ENCODE measurements around the gene ANKRD34B. TPM values are rescaled to one million over a fixed set of nuclear protein-coding genes. Genes with fewer than 3 reads are reported as not detected.
"Not testable (repeated sequence)": the region's sequence is repeated elsewhere in the genome, so short reads cannot be mapped to it uniquely, and the experiment has no call there.

Gene ANKRD34B
- polyA plus RNA-seq, 1 donor (not counting 4 experiments of a cell fraction or from before 2014, with no cell fraction given), result not detected

DNA sequence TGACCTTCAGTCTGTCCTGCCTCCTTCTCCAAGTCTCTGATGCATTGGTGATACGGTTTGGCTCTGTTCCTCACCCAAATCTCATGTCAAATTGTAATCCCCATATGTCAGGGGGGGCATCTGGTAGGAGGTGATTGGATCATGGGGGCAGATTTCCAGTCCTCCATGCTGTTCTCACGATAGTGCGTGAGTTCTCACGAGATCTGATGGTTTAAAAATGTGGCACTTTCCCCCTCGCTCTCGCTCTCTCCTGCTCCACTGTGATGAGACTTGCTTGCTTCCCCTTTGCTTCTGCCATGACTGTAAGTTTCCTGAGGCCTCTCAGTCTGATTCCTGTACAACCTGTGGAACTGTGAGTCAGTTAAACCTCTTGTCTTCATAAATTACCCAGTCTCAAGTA, 14.7 kb upstream of the ANKRD34B start:
- Histone ChIP-seq H3K27me3 (ENCODE audit: control insufficient read depth, extremely low read depth, insufficient read depth, low read length) (no peaks in the 10 kb centered on the region), H3K9me3 (ENCODE audit: control insufficient read depth, low read depth, low read length) (no peaks in the 10 kb centered on the region), H3K9ac (ENCODE audit: control insufficient read depth, extremely low read depth, insufficient read depth, low read length) (no peak overlapping the region), H3K4me3 (ENCODE audit: control insufficient read depth in 2 of 3, extremely low read depth in 1 of 3, insufficient read depth in 2 of 3, low read depth in 1 of 3, low read length in 3 of 3) (no peak overlapping the region), H3K79me2 (ENCODE audit: control insufficient read depth, insufficient read depth, low read length) (no peaks in the 10 kb centered on the region), H2AFZ (ENCODE audit: control insufficient read depth, low read length) (no peak overlapping the region), H3K9me1 (ENCODE audit: control insufficient read depth, extremely low read depth, insufficient read depth, low read length) (no peaks in the 10 kb centered on the region), H3K36me3 (ENCODE audit: control insufficient read depth in 2 of 2, extremely low read depth in 1 of 2, insufficient read depth in 2 of 2, low read length in 2 of 2) (no peaks in the 10 kb centered on the region), H3K27ac (ENCODE audit: control insufficient read depth, insufficient read depth, low read length) (no peak overlapping the region), H4K20me1 (ENCODE audit: control insufficient read depth, extremely low read depth, insufficient read depth, low read length) (no peaks in the 10 kb centered on the region), H3K4me1 (ENCODE audit: control insufficient read depth, extremely low read depth, insufficient read depth, low read length) (no peaks in the 10 kb centered on the region), H3K4me2 (ENCODE audit: control insufficient read depth, extremely low read depth, insufficient read depth, low read depth, low read length) (no peak overlapping the region)
- DNase-seq (ENCODE audit: low read depth, low spot score), result no peak
- no peak for FAIRE-seq
- dilution Hi-C loops (cut with MboI; ENCODE audit: extremely low pct_ligation_motif_present, low sequenced_read_pairs), result no loop called here
- no peak for TF ChIP-seq EZH2 (IDR thresholded peaks at IDR 0.05; ENCODE audit: low read length)
- TF ChIP-seq, protein P1, sequence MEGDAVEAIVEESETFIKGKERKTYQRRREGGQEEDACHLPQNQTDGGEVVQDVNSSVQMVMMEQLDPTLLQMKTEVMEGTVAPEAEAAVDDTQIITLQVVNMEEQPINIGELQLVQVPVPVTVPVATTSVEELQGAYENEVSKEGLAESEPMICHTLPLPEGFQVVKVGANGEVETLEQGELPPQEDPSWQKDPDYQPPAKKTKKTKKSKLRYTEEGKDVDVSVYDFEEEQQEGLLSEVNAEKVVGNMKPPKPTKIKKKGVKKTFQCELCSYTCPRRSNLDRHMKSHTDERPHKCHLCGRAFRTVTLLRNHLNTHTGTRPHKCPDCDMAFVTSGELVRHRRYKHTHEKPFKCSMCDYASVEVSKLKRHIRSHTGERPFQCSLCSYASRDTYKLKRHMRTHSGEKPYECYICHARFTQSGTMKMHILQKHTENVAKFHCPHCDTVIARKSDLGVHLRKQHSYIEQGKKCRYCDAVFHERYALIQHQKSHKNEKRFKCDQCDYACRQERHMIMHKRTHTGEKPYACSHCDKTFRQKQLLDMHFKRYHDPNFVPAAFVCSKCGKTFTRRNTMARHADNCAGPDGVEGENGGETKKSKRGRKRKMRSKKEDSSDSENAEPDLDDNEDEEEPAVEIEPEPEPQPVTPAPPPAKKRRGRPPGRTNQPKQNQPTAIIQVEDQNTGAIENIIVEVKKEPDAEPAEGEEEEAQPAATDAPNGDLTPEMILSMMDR (optimal IDR thresholded peaks at IDR 0.05 in 1 of 3, IDR thresholded peaks at IDR 0.05 in 1 of 3, conservative IDR thresholded peaks at IDR 0.05 in 1 of 3; ENCODE audit: extremely low read depth in 1 of 3, insufficient read depth in 2 of 3, low read length in 3 of 3), result no peak

DNA sequence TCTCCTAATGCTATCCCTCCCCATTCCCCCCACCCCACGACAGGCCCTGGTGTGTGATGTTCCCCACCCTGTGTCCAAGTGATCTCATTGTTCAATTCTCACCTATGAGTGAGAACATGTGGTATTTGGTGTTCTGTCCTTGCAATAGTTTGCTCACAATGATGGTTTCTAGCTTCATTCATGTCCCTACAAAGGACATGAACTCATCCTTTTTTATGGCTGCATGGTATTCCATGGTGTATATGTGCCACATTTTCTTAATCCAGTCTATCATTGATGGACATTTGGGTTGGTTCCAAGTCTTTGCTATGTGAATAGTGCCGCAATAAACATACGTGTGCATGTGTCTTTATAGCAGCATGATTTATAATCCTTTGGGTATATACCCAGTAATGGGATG, 10.2 kb upstream of the ANKRD34B start:
- H3K4me1 ChIP-seq (ENCODE audit: control insufficient read depth, extremely low read depth, insufficient read depth, low read length); H3K9ac ChIP-seq (ENCODE audit: control insufficient read depth, extremely low read depth, insufficient read depth, low read length); H3K36me3 ChIP-seq (ENCODE audit: control insufficient read depth in 2 of 2, extremely low read depth in 1 of 2, insufficient read depth in 2 of 2, low read length in 2 of 2); DNase-seq (ENCODE audit: low read depth, low spot score); FAIRE-seq; H4K20me1 ChIP-seq (ENCODE audit: control insufficient read depth, extremely low read depth, insufficient read depth, low read length); H3K9me3 ChIP-seq (ENCODE audit: control insufficient read depth, low read depth, low read length); H3K4me3 ChIP-seq (ENCODE audit: control insufficient read depth in 2 of 3, extremely low read depth in 1 of 3, insufficient read depth in 2 of 3, low read depth in 1 of 3, low read length in 3 of 3); H2AFZ ChIP-seq (ENCODE audit: control insufficient read depth, low read length); H3K27me3 ChIP-seq (ENCODE audit: control insufficient read depth, extremely low read depth, insufficient read depth, low read length); H3K9me1 ChIP-seq (ENCODE audit: control insufficient read depth, extremely low read depth, insufficient read depth, low read length); H3K27ac ChIP-seq (ENCODE audit: control insufficient read depth, insufficient read depth, low read length); H3K4me2 ChIP-seq (ENCODE audit: control insufficient read depth, extremely low read depth, insufficient read depth, low read depth, low read length); H3K79me2 ChIP-seq (ENCODE audit: control insufficient read depth, insufficient read depth, low read length); dilution Hi-C loops (cut with MboI; ENCODE audit: extremely low pct_ligation_motif_present, low sequenced_read_pairs): not testable (repeated sequence)

DNA sequence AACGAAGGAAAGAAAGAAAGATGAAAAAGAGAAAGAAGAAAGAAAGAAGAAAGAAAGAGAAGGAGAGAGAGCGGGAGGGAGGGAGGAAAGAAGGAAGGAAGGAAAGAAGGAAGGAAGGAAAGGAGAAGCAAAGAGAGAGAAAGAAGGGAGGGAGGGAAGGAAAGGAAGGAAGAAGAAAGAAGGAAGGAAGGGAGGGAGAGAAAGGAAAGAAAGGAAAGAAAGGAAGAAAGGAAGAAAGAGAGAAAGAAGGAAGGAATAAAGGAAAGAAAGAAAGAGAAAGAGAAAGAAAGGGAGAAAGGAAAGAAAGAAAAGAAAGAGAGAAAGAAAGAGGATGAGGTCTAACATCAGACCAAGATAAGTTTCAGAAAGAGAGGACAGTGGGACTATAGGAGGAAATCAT, 9.0 kb upstream of the ANKRD34B start:
- H3K79me2 ChIP-seq (ENCODE audit: control insufficient read depth, insufficient read depth, low read length), result no peaks in the 10 kb centered on the region
- no peak overlapping the region for H3K4me3 ChIP-seq (ENCODE audit: control insufficient read depth in 2 of 3, extremely low read depth in 1 of 3, insufficient read depth in 2 of 3, low read depth in 1 of 3, low read length in 3 of 3)
- H4K20me1 ChIP-seq (ENCODE audit: control insufficient read depth, extremely low read depth, insufficient read depth, low read length), result no peaks in the 10 kb centered on the region
- H3K27ac ChIP-seq (ENCODE audit: control insufficient read depth, insufficient read depth, low read length), result no peak overlapping the region
- no peak for FAIRE-seq
- TF ChIP-seq, protein P1 (optimal IDR thresholded peaks at IDR 0.05 in 1 of 3, IDR thresholded peaks at IDR 0.05 in 1 of 3, conservative IDR thresholded peaks at IDR 0.05 in 1 of 3; ENCODE audit: extremely low read depth in 1 of 3, insufficient read depth in 2 of 3, low read length in 3 of 3), result no peak
- TF ChIP-seq EZH2 (IDR thresholded peaks at IDR 0.05; ENCODE audit: low read length), result no peak
- H3K4me2 ChIP-seq (ENCODE audit: control insufficient read depth, extremely low read depth, insufficient read depth, low read depth, low read length), result no peak overlapping the region
- no peak overlapping the region for H2AFZ ChIP-seq (ENCODE audit: control insufficient read depth, low read length)
- H3K9me1 ChIP-seq (ENCODE audit: control insufficient read depth, extremely low read depth, insufficient read depth, low read length), result no peaks in the 10 kb centered on the region
- no peaks in the 10 kb centered on the region for H3K9me3 ChIP-seq (ENCODE audit: control insufficient read depth, low read depth, low read length)
- H3K36me3 ChIP-seq (ENCODE audit: control insufficient read depth in 2 of 2, extremely low read depth in 1 of 2, insufficient read depth in 2 of 2, low read length in 2 of 2), result no peaks in the 10 kb centered on the region
- H3K27me3 ChIP-seq (ENCODE audit: control insufficient read depth, extremely low read depth, insufficient read depth, low read length), result no peaks in the 10 kb centered on the region
- H3K9ac ChIP-seq (ENCODE audit: control insufficient read depth, extremely low read depth, insufficient read depth, low read length), result no peak overlapping the region
- H3K4me1 ChIP-seq (ENCODE audit: control insufficient read depth, extremely low read depth, insufficient read depth, low read length), result no peaks in the 10 kb centered on the region
- DNase-seq (ENCODE audit: low read depth, low spot score), result no peak
- dilution Hi-C loops (cut with MboI; ENCODE audit: extremely low pct_ligation_motif_present, low sequenced_read_pairs), result no loop called here
